Ramos (cell line): ENCODE data around the gene GPR152.
"Not testable (repeated sequence)": the region's sequence is repeated elsewhere in the genome, so short reads cannot be mapped to it uniquely, and the experiment has no call there.

Experiments used
- in situ Hi-C: fragments of 300-500 bp; cut with MboI; formaldehyde crosslinking; loops from one replicate; pipeline ENCODE4 v1.14.3; 2022; ENCODE audit warnings: low sequenced_read_pairs; ENCODE audit not compliant: unreplicated experiment

GPR152 gene

DNA sequence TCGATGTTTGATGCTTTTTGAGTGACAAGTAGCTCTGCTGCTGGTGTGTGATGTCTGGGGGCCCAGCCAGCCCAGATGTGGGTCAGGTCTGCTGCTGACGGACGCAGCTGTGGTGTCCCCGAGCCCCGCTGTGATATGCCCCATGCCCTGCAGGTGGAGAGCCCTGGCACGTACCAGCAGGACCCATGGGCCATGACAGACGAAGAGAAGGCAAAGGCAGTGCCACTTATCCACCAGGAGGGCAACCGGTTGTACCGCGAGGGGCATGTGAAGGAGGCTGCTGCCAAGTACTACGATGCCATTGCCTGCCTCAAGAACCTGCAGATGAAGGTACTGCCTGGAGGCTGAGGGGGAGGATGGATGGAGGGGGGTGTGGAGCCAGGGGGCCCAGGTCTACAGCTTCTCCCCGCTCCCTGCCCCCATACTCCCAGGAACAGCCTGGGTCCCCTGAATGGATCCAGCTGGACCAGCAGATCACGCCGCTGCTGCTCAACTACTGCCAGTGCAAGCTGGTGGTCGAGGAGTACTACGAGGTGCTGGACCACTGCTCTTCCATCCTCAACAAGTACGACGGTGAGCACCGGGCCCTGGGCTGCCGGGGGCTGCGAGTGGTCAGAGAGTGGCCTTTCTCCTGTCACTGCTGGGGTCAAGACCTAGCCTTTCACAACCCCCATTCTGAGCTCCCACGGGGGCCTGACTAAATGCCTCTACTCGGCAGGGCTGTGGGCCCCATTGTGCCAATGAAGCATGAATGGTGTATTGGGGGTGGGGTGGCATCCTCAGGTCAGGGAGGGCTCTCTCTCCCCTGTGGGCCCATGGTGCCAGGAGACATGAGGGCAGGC, 37.6 kb upstream of the GPR152 start:
- in situ Hi-C loops, result loop anchor here (10.0 kb wide), 1 partner anchor 205 kb away; the partner anchor contains the start of gene ANKRD13D

GRCh38 chr11:67489203-67489884, 36.8 kb upstream of the GPR152 start:
- in situ Hi-C loops, result loop anchor here (10.0 kb wide), 1 partner anchor 205 kb away; the partner anchor contains the start of gene ANKRD13D

- in situ Hi-C loops, result loop anchor here (10.0 kb wide), 1 partner anchor 202 kb away; the partner anchor contains the start of gene ANKRD13D
Observed at GRCh38 chr11:67486481-67487195, 34.1 kb upstream of the GPR152 start.

DNA sequence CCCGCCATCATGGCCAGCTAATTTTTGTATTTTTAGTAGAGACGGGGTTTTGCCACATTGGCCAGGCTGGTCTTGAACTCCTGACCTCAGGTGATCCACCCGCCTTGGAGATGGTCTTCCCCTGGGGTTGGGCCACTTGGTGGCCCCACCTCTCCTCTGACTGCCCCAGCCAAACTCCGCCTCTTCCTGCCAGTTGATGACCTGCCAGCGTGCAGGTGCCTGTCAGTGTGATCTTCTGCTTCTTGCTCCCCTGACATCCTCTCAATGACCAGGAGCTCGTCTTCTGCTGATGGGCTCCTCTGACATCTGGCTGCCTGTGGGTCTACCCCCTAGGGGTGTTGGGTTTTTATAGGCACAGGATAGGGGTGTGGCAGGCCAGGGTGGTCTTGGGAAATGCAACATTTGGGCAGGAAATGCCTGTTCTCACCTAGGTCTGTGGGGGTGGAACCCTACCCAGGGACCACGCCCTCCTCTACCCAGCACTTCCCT, 33.4 kb upstream of the GPR152 start:
- in situ Hi-C loops, result loop anchor here (10.0 kb wide), 1 partner anchor 201 kb away; the partner anchor contains the start of gene ANKRD13D

DNA sequence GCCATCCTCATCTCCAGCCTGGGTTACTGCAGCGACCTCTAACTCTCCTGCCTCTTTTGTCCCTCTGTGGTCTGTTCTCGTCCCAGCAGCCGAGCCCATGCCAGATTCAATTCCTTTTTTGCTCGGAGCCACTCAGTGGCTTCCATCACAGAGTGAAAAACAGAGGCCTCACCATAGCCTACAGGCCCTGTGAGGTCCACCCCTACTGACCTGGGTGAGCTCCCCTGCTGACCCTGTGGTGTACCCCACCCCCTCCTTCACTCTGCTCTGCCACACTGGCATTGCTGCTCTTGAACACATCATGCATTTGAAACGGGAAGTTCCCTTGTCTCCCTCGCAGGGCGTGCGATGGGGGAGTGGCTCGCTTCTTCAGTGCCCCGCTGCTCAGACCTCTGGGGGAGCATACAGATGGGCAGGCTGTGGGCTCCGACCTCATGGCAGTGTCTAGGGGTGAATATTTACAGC, 32.4 kb upstream of the GPR152 start:
- in situ Hi-C loops, result loop anchor here (10.0 kb wide), 1 partner anchor 200 kb away; the partner anchor contains the start of gene ANKRD13D

DNA sequence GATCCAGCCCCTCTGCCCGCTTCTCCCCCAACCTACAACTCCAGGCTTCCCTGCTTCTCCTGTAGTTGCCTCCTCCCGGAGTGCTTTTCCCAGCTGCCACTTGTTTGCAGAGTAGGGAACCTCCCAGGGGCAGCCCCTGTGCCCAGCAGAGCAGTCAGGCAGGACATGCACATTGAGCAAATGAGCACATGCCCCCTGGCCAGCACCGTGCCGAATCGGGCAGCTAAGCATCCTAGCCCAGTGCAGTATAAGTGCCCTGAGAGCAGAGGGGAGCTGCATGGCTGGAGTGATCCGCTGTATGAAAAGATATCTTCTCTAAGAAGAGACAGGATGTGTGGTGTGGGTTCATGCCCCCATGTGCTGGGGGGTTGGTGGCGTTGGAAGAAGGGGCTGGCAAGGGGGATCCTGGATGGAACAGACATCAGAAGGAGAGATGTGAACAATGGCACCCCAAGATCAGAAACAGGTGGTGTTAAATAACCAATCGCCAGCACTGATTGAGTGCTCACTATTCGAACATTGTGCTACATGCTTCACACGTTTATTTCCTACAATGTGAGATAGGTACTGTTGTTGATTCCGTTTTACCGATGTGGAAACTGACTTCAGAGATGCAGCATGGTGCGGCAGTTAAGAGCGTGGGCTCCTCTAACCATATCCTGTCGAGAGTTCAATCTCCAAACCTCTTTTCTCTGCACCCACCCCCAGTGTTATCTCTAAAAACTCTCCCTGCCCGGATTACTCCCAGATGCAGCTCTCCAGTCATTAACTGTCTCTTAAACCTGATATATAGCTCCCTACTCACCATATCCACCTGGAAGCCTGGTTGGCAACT, 31.5 kb upstream of the GPR152 start:
- in situ Hi-C loops, result loop anchor here (10.0 kb wide), 1 partner anchor 199 kb away; the partner anchor contains the start of gene ANKRD13D

DNA sequence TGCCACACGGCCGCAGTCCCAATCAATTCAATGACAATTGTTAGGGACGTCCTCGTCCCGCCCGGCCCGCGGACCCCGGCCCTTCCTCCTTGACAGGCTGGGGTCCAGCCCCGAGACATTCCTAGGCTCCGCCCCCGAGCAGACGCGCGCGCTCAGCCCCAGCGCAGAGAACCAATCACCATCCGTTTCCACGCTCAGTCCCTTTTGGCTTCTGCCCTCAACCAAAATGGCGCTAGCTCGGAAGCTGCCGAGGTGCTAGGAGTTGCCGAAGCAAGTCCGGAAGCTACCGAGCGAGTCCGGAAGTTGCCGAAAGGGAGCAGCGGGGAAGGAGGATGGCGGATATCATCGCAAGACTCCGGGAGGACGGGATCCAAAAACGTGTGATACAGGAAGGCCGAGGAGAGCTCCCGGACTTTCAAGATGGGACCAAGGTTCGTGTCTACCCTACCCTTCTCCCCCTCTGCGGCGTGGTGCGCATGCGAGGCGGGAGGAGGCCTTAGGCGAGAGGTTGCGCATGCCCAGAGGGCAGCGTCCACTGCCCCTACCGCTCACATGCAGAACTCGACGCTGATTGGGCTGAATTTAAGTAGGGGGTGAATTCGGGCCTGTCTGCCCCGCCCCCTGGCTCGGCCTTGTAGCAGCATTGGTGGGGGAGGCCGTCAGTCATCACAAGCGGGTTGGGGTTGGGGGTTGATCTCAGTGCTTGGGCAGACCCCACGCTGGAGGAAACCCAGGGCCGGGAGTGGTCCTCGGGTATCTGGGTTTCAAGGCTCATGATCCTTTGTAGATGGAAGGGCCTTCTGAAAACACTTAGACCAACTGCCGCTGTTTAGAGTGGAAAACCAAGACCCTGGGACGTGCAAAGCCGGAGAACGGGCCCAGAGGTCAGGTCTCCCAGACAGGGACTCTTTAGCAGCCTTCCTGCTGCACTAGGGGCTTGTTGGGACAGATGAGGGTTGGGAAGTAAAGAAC, 30.6 kb upstream of the GPR152 start, which contains the start of gene AIP:
Gene AIP, plus strand, starts transcription at position 200 of the 972 bp plus-strand sequence. Its CDS starts 133 bp downstream, at position 333.
- in situ Hi-C loops, result loop anchor here (10.0 kb wide), 1 partner anchor 198 kb away; the partner anchor contains the start of gene ANKRD13D

- in situ Hi-C loops, result loop anchor here (10.0 kb wide), 1 partner anchor 198 kb away; the partner anchor contains the start of gene ANKRD13D
Observed at GRCh38 chr11:67482275-67482826, 29.8 kb upstream of the GPR152 start.

DNA sequence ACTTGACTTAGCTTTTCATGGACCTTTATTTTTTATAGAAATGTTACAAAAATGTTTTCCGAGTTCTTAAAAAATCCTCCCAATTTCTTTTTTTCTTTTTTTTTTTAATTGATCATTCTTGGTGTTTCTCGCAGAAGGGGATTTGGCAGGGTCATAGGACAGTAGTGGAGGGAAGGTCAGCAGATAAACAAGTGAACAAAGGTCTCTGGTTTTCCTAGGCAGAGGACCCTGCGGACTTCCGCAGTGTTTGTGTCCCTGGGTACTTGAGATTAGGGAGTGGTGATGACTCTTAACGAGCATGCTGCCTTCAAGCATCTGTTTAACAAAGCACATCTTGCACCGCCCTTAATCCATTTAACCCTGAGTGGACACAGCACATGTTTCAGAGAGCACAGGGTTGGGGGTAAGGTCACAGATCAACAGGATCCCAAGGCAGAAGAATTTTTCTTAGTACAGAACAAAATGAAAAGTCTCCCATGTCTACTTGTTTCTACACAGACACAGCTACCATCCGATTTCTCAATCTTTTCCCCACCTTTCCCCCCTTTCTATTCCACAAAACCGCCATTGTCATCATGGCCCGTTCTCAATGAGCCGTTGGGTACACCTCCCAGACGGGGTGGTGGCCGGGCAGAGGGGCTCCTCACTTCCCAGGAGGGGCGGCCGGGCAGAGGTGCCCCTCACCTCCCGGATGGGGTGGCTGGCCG, 25.0 kb upstream of the GPR152 start:
- in situ Hi-C loops, result not testable (repeated sequence)

DNA sequence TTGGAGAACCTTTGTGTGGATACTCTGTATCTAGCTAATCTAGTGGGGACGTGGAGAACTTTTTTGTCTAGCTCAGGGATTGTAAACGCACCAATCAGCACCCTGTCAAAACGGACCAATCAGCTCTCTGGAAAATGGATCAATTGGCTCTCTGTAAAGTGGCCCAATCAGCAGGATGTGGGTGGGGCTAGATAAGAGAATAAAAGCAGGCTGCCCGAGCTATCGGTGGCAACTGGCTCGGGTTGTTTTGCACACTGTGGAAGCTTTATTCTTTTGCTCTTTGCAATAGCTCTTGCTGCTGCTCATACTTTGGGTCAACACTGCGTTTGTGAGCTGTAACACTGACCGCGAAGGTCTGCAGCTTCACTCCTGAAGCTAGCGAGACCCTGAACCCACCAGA, 24.2 kb upstream of the GPR152 start:
- in situ Hi-C loops, result not testable (repeated sequence)

GRCh38 chr11:67472882-67473281, 20.4 kb upstream of the GPR152 start:
- in situ Hi-C loops, result no loop called here

- in situ Hi-C loops, result no loop called here
Observed at GRCh38 chr11:67470337-67471002, 17.9 kb upstream of the GPR152 start.

DNA sequence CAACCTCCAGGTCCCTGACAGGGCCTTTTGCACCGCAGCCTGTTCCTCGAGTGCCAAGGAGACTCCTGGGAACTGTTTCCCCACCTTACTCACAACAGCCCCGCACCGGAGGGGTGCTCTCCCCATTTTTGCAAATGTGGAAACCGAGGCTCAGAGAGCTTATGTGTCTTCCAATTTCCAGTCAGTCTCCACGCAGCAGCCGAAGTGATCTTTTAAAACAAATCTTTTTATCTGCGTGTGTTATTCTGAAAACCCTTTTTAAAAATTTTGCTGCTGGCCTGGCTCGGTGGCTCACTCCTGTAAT, 16.9 kb upstream of the GPR152 start:
- in situ Hi-C loops, result loop anchor here (10.0 kb wide), 1 partner anchor 65 kb away; the partner anchor contains the start of genes PPP1CA and TBC1D10C

DNA sequence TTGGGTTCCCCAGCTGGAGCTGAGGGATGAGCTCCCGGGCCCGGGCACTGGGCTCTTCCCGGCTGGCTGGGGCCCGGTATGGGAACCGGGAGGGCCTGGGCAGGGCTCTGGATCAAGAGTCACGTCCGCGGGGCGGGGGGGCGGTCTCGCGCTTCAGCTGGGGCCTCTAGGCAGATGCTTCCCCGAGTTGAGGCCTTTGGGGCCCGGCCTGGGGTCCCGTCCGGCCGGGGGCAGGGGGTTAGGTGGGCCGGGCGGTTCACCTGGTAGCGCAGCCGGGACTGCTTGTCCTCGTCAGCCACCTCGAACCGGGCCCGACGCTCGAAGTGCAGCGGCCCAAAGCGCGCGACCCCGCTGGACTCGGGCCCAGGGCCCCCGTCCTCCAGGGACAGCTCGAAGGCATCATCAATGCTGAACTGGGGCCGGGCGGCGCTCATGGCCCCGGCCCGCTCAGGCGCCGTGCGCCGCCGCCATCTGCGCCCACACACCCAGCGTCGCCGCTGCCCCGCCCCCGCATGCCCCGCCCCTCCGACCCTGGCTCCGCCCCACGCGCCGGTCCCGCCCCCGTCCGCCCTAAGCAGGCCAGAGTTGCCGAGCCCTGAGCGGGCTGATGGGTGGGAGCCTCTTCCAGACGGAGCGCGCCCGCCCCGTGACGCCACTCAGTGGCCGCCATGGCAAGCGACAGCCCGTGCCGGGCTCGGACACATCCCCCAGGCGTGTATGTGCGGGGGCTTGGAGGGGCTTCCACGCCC, 16.4 kb upstream of the GPR152 start, which contains the start of gene TMEM134:
Gene TMEM134, minus strand, starts transcription at position 493 of the 749 bp plus-strand sequence. Its CDS starts 59 bp downstream, at position 434.
- in situ Hi-C loops, result loop anchor here (10.0 kb wide), 1 partner anchor 64 kb away; the partner anchor contains the start of genes PPP1CA and TBC1D10C

DNA sequence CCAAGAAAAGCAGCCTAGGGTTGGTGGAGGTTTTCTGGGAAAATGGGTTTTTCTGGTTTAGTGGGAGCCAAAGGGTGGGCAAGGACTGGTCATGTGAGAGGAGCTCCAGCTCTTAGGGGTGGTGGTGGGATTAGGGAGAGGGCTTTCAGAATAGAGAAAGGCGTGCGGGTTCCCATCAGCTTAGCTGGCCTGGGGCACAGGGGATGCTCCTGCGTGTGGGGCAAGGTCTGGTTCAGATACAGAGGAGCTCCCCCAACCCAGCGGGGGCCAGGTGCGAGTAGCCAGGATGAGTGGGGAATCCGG, 15.9 kb upstream of the GPR152 start:
- in situ Hi-C loops, result loop anchor here (10.0 kb wide), 1 partner anchor 64 kb away; the partner anchor contains the start of genes PPP1CA and TBC1D10C

- in situ Hi-C loops, result loop anchor here (10.0 kb wide), 1 partner anchor 63 kb away; the partner anchor contains the start of genes PPP1CA and TBC1D10C
Observed at GRCh38 chr11:67468056-67468455, 15.5 kb upstream of the GPR152 start.
